Left ventricle myocardium superior (tissue), 1 donor: Measurements from ENCODE around the gene SNX17. TPM values are rescaled to one million over a fixed set of nuclear protein-coding genes. Genes with fewer than 3 reads are reported as not detected.

Experiments used
- total RNA-seq: library from RNA; stranded (reverse); fragmentation: NEBNext Ultra II Directional; extraction: Animal tissue kit (Norgen Biotek cat#: 25700); gene quantifications from one replicate; pipeline ENCODE4 v1.2.1, GENCODE V29; 2021
- donor health status: DM: no; HTN: yes; CAD: no; lungs with severe emphysema.

The SNX17 gene
- total RNA-seq, 1 donor from 2014 or later, result 61.2 TPM

Other genes with a start within 250 kb of the SNX17 start
- gene ABHD1, start 246.8 kb upstream of the SNX17 start, total RNA-seq, result 2.0 TPM
- gene PREB, start 236.0 kb upstream of the SNX17 start, total RNA-seq, result 51.1 TPM
- gene PRR30, start 231.2 kb upstream of the SNX17 start, total RNA-seq, result not detected
- gene TCF23, start 221.6 kb upstream of the SNX17 start, total RNA-seq, result 0.10 TPM
- 112 TPM for gene ATRAID, start 158.6 kb upstream of the SNX17 start, total RNA-seq
- gene SLC5A6, start 158.3 kb upstream of the SNX17 start, total RNA-seq, result 13.3 TPM
- gene CAD, start 153.2 kb upstream of the SNX17 start, total RNA-seq, result 8.5 TPM
- 9.4 TPM for gene SLC30A3, start 107.6 kb upstream of the SNX17 start, total RNA-seq
- 2.1 TPM for gene DNAJC5G, start 95.2 kb upstream of the SNX17 start, total RNA-seq
- 291 TPM for gene TRIM54, start 88.2 kb upstream of the SNX17 start, total RNA-seq
- gene UCN, start 62.2 kb upstream of the SNX17 start, total RNA-seq, result 0.55 TPM
- gene MPV17, start 47.5 kb upstream of the SNX17 start, total RNA-seq, result 47.2 TPM
- gene GTF3C2, start 13.9 kb upstream of the SNX17 start, total RNA-seq, result 19.8 TPM
- gene EIF2B4, start 278 bp upstream of the SNX17 start, total RNA-seq, result 40.9 TPM
- gene ZNF513, start 10.1 kb downstream of the SNX17 start, total RNA-seq, result 6.5 TPM
- gene PPM1G, start 39.0 kb downstream of the SNX17 start, total RNA-seq, result 38.8 TPM
- 53.1 TPM for gene NRBP1, start 58.0 kb downstream of the SNX17 start, total RNA-seq
- not detected for gene KRTCAP3, start 71.8 kb downstream of the SNX17 start, total RNA-seq
- 22.4 TPM for gene IFT172, start 119.1 kb downstream of the SNX17 start, total RNA-seq
- 1.8 TPM for gene FNDC4, start 124.6 kb downstream of the SNX17 start, total RNA-seq
- not detected for gene GCKR, start 126.2 kb downstream of the SNX17 start, total RNA-seq
- 20.8 TPM for gene ZNF512, start 212.4 kb downstream of the SNX17 start, total RNA-seq